GM19463 (cell line): Measurements from ENCODE around the gene KCNQ2.

ENCODE experiments used
- ATAC-seq: cut with Tn5 transposase; IDR thresholded peaks from one replicate; pipeline ENCODE4 v1.9.1; 2021; ENCODE audit warnings: mild to moderate bottlenecking, moderate library complexity; ENCODE audit not compliant: unreplicated experiment

The KCNQ2 gene

DNA sequence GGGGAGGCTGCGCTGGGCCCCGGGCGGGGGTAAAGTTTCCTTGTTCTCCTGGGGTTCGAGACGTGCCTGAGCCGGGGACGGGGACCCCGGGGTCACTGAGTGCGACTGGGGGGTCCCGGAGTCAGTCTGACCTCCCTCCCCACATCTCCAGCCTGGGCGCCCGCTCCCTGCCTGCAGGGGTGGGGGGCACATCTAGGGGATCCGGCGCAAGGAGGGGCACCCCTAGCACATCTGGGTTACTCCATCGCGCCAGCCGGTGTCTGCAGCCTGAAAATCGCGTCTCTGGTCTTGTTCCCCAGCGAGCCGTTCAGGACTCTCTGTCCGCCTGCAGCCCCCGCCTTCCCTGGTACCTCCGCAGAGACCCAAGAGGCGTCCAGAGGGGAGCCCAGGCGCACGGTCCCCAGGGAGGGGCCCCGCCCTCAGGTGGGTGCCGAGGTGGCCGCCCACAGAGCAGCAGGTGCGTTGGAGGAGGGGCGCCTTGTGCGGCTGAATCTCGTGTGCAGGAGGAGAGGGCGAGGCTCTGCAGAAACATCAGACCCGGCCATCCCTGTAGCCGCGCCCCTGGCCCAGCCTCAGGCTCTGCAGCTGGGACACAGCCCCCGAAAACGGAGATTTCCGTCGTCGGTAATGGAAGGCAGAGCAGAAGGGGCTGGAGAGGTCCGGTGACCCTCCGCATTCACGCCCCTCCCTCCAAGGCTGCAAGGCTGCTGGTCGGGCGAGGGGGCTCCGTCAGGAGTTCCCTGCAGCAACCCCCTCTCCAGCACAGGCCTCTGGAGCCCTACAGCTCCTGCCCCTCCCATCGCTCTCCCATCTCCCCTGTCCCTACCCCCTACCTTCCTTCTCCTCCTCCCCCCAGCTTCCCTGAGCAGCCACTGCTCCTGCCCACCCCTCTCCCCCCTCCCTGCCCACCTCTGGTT is 110.7 kb downstream of the KCNQ2 start:
- ATAC-seq: no peak

DNA sequence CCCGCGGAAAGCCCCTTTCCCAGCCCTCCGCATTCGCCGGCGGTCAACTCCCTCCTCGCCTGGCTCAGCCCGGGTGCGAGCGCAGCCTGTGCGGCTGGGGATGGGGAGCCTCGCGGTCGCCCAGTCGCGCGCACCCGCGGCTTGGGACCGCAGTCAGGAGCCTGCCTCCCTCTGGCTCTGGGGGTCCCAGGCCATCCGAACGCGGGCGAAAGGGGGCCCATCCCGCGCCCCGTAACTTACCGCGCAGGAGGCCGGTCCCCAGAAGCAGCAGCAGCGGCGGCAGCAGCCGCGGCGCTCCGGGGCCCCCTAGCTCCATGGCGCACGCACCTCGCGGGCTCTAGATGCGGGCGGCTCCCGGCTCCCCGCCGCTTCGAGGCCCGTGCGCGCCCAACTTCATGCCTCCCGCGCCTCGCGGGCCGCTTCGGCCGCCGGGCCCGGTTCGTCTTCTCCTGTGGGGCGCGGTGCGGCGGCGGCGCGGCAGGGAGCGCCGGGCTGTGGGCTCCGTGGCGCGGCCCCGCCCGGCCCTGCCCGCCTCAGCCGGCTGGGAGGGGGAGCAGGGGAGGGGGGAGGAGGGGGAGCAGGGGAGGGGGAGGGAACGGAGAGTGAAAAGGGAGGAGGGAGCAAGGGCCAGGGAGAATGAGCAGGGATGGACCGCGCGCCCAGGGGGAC is 111.5 kb downstream of the KCNQ2 start, which contains the start of gene CHRNA4:
Gene CHRNA4 (minus strand): TSS at position 500 of the 669 bp plus-strand sequence. CDS start 184 bp downstream, at position 316.
- ATAC-seq: no peak

DNA sequence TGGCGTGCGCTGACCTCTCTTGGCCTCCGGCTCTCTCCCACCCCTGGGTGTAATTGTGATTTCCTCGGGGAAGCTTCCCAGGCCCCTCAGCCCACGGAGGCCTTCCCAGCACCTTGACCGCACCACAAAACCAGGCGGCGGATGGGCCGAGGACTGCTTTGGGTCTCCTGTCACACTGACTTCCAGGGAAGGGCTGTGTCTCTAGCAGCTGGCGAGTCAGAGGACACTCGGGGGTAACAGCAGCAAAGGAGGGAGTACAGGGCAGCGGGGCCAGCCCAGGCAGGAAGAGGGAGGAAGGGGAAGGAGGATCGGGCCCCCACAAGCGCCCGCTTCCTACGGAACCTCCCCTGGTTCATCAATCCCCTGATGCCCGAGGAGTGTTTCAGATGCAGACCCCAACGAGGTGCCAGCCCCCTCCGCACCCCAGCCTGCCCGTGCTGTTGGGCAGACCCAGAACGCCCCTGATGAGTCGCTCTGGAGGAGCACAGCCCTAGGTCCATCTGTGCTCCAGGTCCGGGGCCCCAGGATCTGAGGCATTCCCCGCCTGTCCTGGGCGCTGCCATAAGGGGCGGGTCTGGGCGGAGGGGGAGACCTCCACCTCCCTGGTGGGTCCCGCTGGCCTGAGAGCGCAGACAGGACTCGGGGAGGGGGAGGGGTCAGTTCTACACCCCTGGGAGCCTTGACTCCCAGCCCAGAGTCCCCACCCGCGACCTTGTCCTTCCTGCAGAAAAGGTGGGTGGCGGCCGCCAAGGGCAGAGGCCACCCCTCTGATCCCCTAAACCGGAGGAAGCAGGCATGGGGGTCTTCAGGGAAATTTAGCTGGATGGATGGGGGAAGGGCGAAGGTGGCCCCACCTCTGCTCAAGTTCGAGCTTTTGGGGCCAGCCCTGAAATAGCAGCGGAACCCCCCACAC is 112.3 kb downstream of the KCNQ2 start:
- ATAC-seq: no peak

DNA sequence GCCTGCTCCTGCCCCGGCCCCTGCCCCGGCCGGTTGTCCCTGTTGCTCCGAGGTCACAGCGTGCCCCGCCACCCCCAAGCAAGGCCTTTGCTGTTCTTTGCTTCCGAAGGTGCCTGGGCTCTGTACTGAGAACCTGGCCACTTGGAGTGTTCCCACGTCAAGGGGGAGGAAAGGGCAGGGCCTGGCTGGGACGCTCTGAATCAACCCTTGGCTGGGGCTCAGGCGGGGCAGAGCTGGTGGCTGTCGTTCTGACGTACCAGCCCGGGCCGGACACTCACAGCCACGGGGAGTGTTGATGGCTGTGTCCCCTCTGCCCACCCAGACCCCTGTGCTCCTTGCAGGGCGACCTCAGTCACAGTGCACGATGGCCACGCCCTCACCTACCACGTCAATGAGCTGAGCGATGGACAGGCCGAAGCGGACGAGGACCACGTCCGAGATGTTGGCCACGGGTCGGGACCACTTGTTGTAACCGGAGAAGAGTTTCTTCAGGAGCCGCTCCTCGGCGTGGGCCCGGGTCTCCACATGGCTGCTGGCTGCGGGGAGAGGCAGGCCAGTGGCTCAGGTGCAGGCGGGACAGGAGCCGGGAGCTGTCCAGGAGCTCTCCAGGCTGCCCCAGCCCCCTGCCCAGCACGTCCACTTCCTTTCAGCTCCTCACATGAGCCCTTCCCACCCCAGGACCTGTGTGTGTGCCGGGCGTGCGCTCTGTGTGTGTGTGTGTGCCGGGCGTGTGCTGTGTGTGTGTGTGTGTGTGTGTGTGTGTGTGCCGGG is 113.1 kb downstream of the KCNQ2 start:
- no peak for ATAC-seq

DNA sequence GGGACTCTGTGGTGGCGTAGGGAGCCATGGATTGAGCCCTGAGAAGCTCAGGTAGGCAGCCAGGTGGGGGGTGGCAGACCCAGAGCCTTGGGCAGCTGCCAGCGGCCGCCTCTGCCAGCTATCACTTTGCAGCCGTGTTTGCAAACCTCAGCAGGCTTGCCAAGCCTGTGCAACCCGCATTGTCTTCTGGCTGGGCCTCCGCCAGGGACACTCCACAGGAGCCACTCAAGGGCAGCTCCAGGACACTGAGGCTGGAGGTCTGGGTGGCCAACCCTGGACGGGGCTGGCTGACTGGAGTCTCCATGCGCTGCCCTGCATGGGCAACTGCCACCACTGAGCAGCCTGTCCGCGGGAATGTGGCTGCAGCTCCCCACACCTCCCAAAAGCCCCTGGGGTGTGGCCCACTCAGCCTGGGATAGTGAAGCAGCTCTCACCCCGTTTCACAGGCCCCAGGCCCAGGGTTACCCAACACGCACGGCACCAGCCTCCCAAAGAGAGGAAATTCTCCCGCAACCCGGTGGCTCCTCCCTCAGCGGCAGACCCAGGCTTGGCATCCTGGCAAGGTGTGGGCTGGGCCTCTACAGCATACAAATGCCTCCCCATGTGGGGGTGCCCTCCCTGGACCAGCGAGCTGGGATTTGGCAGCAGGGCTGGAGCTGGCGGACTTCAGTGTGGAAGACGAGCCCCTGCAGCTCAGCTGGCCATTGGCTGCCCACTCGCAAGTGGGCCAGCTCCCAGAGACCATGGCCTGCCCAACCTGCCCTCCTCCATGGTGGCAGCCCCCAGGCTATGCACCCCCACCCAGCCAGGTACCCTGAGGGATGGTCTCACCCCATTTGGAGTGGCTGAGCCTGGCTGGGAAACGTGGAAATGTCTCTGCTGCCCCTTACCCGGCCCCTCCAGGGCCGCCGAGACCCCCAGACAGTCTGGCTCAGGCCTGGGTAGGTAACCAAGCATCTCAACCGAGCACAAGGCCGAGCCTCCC is 114.2 kb downstream of the KCNQ2 start:
- no peak for ATAC-seq

DNA sequence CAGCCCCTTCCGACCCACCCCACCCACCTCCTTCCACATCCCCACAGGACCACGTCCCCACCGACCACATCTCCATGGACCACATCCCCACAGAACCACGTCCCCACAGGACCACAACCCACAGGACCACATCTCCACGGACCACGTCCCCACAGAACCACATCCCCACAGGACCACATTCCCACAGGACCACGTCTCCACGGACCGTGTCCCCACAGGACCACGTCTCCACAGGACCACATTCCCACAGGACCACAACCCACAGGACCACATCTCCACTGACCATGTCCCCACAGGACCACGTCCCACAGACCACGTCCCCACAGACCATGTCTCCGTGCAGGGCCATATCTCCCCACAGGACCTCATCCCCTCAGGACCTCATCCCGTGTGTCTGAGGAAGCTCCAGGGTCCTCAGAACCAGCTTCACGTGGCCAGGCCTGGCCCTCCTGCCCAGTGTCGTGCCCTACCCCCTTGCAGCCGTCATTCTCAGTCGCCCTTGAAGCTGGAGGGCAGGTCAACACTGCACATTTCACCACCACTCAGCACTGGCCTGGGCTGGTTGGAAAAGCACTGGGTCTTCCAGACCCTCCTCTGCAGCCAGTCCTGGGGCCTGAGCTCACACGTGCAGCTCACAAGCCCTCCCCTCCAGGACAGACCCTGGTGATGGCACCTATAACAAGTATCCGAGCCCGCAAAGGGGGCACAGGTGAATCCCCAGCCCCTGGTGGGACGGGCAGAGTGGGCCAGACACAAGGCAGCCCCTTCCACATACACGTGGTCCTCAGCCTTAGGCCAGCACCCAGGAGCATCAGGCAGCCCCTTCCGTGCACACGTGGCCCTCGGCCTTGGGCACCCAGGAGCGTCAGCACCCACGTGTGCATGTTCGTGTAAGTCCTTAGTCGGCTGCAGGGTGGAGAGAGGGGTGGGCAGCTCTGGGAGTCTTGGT is 115.2 kb downstream of the KCNQ2 start:
- ATAC-seq: no peak

DNA sequence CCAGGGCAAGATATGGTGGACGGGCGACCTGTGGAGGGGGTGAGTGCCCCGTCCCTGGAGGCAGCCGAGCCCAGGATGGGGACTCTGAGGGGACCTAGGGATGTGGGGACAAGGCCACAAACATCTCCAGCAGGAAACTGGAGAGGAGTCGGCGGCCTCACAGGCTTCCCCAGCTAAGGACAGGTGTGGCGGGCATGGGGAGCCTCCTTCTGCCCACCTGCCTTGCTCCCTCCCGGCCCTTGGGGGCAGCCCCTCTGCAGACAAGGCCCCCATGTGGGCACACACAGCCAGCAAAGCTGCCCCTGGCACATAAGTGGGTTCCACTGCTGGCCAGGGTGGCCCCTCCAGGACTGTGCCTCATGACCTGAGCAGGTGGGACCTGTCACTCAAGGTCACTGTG is 115.9 kb downstream of the KCNQ2 start:
- no peak for ATAC-seq

DNA sequence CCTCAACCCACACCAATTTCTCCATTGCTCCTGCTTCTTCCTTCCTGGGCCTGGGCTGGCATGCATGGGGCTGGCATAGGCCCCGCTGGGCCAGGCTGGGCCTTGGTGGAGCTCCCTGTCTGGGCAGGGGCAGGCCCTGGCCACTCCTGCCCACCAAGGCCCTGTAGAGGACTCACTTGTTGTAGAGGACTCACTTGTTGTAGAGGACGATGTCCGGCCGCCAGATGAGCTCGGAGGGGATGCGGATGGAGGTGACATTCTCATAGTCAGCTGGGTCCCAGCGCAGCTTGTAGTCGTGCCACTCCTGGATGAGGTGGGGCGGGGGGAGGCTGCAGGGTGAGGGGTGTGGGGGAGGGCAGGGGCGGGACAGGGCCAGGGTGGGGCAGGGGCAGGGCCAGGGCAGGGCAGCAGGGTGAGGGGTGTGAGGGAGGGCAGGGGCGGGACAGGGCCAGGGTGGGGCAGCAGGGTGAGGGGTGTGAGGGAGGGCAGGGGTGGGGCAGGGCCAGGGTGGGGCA is 116.6 kb downstream of the KCNQ2 start:
- no peak for ATAC-seq

DNA sequence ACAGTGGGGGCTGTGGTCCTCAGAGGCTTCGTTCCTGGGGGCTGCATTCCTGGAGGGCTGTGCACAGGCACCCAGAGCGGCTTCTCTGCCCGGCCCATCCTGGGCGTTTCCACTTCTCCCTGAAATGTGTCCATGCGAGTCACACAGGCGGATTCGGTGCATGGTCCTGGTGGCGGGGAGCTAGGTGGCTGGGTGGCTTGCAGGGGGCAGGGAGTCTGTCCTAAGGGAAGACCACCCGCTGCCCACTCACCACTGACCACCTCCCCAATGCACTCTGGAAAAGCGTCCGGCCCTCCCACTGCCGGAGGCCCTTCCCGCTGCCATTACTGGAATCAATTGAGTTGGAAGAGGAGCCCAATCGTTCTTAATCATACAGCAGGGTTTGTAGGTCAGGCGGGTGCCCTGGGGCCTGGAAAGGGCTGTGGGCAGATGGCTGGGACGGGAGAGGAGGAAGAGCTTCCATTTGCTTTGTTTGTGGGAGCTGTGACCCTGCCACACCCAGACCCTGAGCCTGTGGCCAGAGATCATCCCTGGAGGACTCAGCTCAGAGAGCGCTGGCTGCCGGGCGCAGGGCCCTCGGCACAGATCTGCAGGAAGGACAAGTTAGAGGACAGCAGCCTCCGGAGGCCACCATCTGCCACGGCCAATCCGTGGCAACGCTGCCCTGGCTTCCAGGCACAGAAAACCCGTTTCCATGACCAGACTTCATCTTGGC is 117.7 kb downstream of the KCNQ2 start:
- ATAC-seq: no peak

DNA sequence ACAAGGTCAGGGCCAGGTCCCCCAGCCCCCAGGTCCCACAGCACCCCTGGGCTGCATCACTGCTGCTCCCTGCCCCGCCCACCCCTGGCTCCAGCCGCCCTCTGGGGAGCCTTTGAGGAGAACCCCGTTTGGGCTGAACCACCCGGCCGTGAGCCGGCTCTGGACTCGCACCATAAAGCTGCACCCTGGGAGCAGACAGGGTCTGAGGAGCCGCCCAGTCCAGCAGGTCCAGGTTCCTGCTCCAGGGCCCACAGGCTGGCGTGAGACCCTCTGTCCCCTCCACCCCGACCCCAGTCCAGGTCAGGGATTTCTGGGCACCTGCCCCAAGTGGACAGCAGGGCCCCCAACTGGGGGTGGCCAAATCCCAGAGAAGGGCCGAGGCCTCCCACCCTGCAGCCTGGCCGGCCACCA is 119.6 kb downstream of the KCNQ2 start:
- no peak for ATAC-seq

DNA sequence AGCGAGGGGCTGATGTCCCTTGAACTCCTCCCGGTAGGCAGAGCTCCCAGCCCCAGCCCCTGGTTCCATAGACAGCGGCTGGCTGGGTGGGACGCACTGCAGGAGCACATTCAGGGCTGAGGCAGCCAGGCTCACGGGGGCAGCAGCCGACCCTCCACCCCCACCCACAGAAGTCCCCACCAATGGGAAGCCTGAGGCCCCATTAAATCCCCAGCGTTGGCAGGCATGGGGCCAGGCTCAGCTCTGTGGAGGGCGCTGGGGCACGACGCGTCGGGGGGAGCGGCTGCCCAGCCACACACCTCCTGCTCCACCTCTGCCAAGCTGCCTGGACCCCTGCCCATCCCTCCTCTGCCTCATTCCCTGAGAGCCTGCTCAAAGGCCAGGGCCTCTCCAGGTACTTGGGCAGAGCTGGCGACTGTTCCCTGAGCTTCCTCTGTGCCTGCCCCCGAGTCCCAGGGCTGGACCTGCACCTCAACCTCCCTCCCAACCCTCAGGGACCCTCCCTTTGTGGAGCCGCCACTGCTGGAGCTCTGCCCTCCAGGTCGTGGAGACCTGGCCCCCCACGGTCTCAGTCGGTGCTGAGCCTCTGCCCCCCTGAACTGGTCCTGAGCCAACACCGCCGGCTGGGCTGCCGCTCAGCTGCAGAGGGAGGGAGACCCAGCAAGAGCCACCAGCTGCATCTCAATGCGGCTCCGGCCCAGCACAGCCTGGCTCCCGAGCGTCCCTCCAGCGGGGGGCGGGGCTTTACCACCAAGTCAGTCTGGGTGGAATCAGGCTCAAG is 120.5 kb downstream of the KCNQ2 start:
- no peak for ATAC-seq

DNA sequence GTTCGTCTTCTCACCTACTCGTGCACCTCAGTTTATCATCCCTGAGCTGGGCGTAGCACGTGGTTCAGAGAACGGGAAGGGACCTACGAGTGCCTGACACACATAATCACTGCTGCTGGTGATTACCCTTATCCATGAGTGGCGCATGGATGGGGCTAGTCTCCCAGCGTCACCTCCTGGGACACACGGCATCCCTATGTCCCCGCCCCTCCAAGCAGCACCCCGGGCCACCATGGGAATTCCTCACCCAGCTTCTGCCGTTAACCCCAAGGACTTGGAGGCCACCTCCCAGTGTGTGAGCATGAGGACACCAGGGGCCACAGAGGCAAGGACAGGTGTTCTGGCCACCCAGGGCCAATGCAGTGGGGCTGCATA is 121.1 kb downstream of the KCNQ2 start:
- no peak for ATAC-seq

DNA sequence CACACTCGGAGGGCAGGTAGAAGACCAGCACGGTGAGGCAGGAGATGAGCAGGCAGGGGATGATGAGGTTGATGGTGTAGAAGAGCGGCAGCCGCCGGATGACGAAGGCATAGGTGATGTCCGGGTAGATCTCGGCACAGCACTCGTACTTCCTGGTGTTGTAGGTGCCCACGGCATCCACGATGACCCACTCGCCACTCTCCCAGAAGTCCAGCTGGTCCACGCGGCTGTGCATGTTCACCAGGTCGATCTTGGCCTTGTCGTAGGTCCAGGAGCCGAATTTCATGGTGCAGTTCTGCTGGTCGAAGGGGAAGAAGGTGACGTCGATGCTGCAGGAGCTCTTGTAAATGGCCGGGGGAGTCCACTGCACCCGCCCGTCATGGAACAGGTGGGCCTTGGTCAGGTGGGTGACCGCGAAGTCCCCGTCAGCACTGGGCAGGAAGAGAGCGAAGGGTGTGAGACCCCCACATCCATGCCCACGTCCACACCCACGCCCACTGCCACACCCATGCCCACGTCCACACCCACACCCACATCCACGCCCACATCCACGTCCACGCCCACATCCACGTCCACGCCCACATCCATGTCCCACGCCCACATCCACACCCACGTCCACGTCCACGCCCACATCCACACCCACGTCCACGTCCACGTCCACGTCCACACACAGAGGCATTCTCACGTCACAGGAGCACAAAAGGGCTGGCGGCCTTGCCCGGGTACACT is 121.7 kb downstream of the KCNQ2 start:
- no peak for ATAC-seq
